GM12892 (cell line): Measurements from ENCODE around the gene LDLRAD4.

Source experiments
- POLR2A ChIP-seq: IDR thresholded peaks from 2 replicates; pipeline ENCODE4 v1.6.1; 2011; ENCODE audit warnings: low read depth, low read length, control low read depth
- POLR2AphosphoS5 ChIP-seq: IDR thresholded peaks from 2 replicates; pipeline ENCODE4 v1.6.1; 2011; ENCODE audit warnings: low read depth, low read length, control low read depth
- TAF1 ChIP-seq: IDR thresholded peaks from 2 replicates; pipeline ENCODE4 v1.6.1; 2011; ENCODE audit warnings: low read depth, mild to moderate bottlenecking, control low read depth, low read length, borderline replicate concordance

- TF ChIP-seq POLR2AphosphoS5, result no peak
- TF ChIP-seq POLR2A, result no peak
- no peak for TF ChIP-seq TAF1
Measured at GRCh38 chr18:13235421-13235831, 16.9 kb downstream of the LDLRAD4 start.
